WTC11 (cell line): Measurements from ENCODE around the gene TUBB2B. TPM values are rescaled to one million over a fixed set of nuclear protein-coding genes. Genes with fewer than 3 reads are reported as not detected.

Source experiments
- ATAC-seq: fragments of 200-7000 bp; cut with Tn5 transposase; 2 replicates; pipeline ENCODE4 v1.10.0; 2021; ENCODE audit warnings: mild to moderate bottlenecking, moderate library complexity
- CTCF ChIA-PET: fragments of 300-600 bp; sonication (Branson Sonifier 250); formaldehyde crosslinking; loops from one replicate; lab custom pipeline; 2021; ENCODE audit warnings: antibody characterized with exemption; lab: Charles Lee
- POLR2A ChIA-PET: fragments of 350-600 bp; sonication (Branson Sonifier 250); formaldehyde crosslinking; loops from one replicate; lab custom pipeline; 2021; ENCODE audit warnings: antibody characterized with exemption; lab: Charles Lee
- DNase-seq: peaks from one replicate; pipeline ENCODE4 v3.0.0; 2021; ENCODE audit warnings: low spot score
- H3K27ac Mint-ChIP-seq: 2 replicates; pipeline ENCODE4 v1.8.0; 2021; ENCODE audit warnings: mixed read lengths
- H3K27me3 Mint-ChIP-seq: 2 replicates; pipeline ENCODE4 v1.8.0; 2021; ENCODE audit warnings: low read depth, mild to moderate bottlenecking, moderate library complexity, mixed read lengths
- H3K36me3 Mint-ChIP-seq: 2 replicates; pipeline ENCODE4 v1.8.0; 2021; ENCODE audit warnings: mixed read lengths
- H3K4me1 Mint-ChIP-seq: 2 replicates; pipeline ENCODE4 v1.8.0; 2022; ENCODE audit warnings: mixed read lengths
- H3K4me3 Mint-ChIP-seq: 2 replicates; pipeline ENCODE4 v1.8.0; 2021; ENCODE audit warnings: mild to moderate bottlenecking, moderate library complexity, mixed read lengths
- H3K9me3 Mint-ChIP-seq: 2 replicates; pipeline ENCODE4 v1.8.0; 2021; ENCODE audit warnings: mixed read lengths
- CREB1 ChIP-seq: sonication (generic); formaldehyde crosslinking; IDR thresholded peaks from 2 replicates; pipeline ENCODE4 v1.8.0; 2023; ENCODE audit warnings: mild to moderate bottlenecking, missing genetic modification reagents
- E2F4 ChIP-seq: sonication (generic); formaldehyde crosslinking; IDR thresholded peaks from 2 replicates; pipeline ENCODE4 v1.8.1; 2022; ENCODE audit warnings: low read depth, mild to moderate bottlenecking, moderate library complexity, missing genetic modification reagents, borderline replicate concordance
- JUN ChIP-seq: sonication (generic); formaldehyde crosslinking; IDR thresholded peaks from 2 replicates; pipeline ENCODE4 v1.8.0; 2023; ENCODE audit warnings: mild to moderate bottlenecking, missing genetic modification reagents
- NR3C1 ChIP-seq: sonication (generic); formaldehyde crosslinking; conservative IDR thresholded peaks from 2 replicates; pipeline ENCODE4 v1.8.1; 2023; ENCODE audit warnings: low read depth, mild to moderate bottlenecking, missing genetic modification reagents
- PRDM15 ChIP-seq: sonication (generic); formaldehyde crosslinking; IDR thresholded peaks from 2 replicates; pipeline ENCODE4 v1.8.0; 2022; ENCODE audit warnings: missing genetic modification reagents
- TEAD4 ChIP-seq: sonication (generic); formaldehyde crosslinking; IDR thresholded peaks from 2 replicates; pipeline ENCODE4 v1.8.0; 2022; ENCODE audit warnings: mild to moderate bottlenecking, missing genetic modification reagents
- ZNF138 ChIP-seq: sonication (generic); formaldehyde crosslinking; conservative IDR thresholded peaks from 2 replicates; pipeline ENCODE4 v1.8.1; 2022; ENCODE audit warnings: mild to moderate bottlenecking, moderate library complexity, missing genetic modification reagents
- ZNF232 ChIP-seq: sonication (generic); formaldehyde crosslinking; IDR thresholded peaks from 2 replicates; pipeline ENCODE4 v1.8.0; 2022; ENCODE audit warnings: mild to moderate bottlenecking, missing genetic modification reagents
- ZNF263 ChIP-seq: sonication (generic); formaldehyde crosslinking; IDR thresholded peaks from 2 replicates; pipeline ENCODE4 v1.8.1; 2022; ENCODE audit warnings: low read depth, mild to moderate bottlenecking, moderate library complexity, missing genetic modification reagents
- ZNF423 ChIP-seq: fragments of 250-450 bp; sonication (Bioruptor Pico); IDR thresholded peaks from 2 replicates; pipeline ENCODE4 v2.1.2; 2022; ENCODE audit warnings: mild to moderate bottlenecking, moderate library complexity
- total RNA-seq: library from RNA; stranded (reverse); gene quantifications from 3 replicates; pipeline ENCODE4 v1.2.3, GENCODE V29; 2021
- TF ChIP-seq, protein P1 (sequence below): fragments of 250-450 bp; sonication (Bioruptor Pico); IDR thresholded peaks from 2 replicates; pipeline ENCODE4 v1.9.0; 2021; ENCODE audit warnings: mild to moderate bottlenecking
- TF ChIP-seq, protein P2 (sequence below): fragments of 200-600 bp; IDR thresholded peaks from 2 replicates; pipeline ENCODE4 v1.8.0; 2022; ENCODE audit warnings: antibody characterized with exemption
- TF ChIP-seq, protein P3 (sequence below): sonication (generic); formaldehyde crosslinking; IDR thresholded peaks from 2 replicates; pipeline ENCODE4 v1.8.0; 2023; ENCODE audit warnings: missing genetic modification reagents, mild to moderate bottlenecking, borderline replicate concordance

The TUBB2B gene
- total RNA-seq, 1 experiment from 2014 or later, result 591 TPM

DNA sequence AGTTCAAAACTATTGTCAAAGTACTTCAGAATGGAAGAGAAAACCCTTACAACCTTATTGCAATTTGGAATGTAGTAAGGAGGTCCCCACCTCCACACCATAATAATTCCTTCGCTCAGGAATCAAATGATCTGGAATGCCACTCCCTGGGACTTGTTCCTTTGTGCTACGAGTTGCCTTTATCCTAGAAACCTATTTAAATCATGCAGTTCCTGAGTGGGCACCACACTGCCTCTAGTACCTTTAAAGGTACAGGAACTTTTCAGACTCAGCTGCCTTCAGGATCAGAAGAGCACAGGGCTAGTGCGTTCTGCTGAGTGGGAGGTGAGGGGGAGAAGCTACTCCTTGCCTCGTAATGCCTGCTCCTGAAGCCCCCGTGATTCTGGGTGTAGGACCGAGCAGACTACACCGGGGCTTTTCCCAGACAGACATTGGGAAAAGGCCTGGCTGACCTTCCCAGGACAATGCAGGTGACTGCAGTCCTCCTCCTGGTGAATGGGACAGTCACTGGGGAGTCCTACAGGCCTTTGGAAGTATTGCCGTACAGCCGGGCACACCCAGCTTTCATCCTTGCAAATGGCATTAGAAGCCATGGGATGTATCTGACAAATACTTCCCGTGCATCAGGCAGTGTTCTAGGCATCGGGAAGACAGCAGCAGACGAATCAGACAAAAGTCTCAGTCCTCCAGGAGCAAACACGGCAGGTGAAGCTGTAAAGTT, 11.8 kb upstream of the TUBB2B start (continued):
- TF ChIP-seq JUN (CRISPR knock-in tag), result no peak
- TF ChIP-seq ZNF423 (CRISPR knock-in tag), result no peak

- ATAC-seq, result peak; percentile 31
- no peaks in the 10 kb centered on the region; the same call in 1 of the 2 replicates for H3K9me3 Mint-ChIP-seq
- H3K27me3 Mint-ChIP-seq, result peaks cover 3% of the 10 kb centered on the region
- no peaks in the 10 kb centered on the region for H3K36me3 Mint-ChIP-seq
- CTCF ChIA-PET, result interaction anchor here (0.6 to 5.5 kb wide), 7 partner anchors 9 to 112 kb away, joined by 3 to 66 read pairs (median 6); partner anchors contain the start of gene PSMG4
- POLR2A ChIA-PET, result no interaction called here
- no peak for DNase-seq
- no peak overlapping the region for H3K4me3 Mint-ChIP-seq
- no peak overlapping the region for H3K27ac Mint-ChIP-seq
- TF ChIP-seq TEAD4 (no peak), ZNF232 (CRISPR knock-in tag) (no peak), ZNF263 (CRISPR knock-in tag) (no peak), ZNF138 (CRISPR knock-in tag) (no peak), NR3C1 (CRISPR knock-in tag) (no peak), E2F4 (CRISPR knock-in tag) (no peak), PRDM15 (no peak), CREB1 (CRISPR knock-in tag) (no peak), ZNF423 (CRISPR knock-in tag) (no peak)
- TF ChIP-seq, protein P1, sequence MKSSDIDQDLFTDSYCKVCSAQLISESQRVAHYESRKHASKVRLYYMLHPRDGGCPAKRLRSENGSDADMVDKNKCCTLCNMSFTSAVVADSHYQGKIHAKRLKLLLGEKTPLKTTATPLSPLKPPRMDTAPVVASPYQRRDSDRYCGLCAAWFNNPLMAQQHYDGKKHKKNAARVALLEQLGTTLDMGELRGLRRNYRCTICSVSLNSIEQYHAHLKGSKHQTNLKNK (CRISPR knock-in tag), result no peak
- TF ChIP-seq, protein P2, sequence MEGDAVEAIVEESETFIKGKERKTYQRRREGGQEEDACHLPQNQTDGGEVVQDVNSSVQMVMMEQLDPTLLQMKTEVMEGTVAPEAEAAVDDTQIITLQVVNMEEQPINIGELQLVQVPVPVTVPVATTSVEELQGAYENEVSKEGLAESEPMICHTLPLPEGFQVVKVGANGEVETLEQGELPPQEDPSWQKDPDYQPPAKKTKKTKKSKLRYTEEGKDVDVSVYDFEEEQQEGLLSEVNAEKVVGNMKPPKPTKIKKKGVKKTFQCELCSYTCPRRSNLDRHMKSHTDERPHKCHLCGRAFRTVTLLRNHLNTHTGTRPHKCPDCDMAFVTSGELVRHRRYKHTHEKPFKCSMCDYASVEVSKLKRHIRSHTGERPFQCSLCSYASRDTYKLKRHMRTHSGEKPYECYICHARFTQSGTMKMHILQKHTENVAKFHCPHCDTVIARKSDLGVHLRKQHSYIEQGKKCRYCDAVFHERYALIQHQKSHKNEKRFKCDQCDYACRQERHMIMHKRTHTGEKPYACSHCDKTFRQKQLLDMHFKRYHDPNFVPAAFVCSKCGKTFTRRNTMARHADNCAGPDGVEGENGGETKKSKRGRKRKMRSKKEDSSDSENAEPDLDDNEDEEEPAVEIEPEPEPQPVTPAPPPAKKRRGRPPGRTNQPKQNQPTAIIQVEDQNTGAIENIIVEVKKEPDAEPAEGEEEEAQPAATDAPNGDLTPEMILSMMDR, result no peak
- TF ChIP-seq, protein P3, sequence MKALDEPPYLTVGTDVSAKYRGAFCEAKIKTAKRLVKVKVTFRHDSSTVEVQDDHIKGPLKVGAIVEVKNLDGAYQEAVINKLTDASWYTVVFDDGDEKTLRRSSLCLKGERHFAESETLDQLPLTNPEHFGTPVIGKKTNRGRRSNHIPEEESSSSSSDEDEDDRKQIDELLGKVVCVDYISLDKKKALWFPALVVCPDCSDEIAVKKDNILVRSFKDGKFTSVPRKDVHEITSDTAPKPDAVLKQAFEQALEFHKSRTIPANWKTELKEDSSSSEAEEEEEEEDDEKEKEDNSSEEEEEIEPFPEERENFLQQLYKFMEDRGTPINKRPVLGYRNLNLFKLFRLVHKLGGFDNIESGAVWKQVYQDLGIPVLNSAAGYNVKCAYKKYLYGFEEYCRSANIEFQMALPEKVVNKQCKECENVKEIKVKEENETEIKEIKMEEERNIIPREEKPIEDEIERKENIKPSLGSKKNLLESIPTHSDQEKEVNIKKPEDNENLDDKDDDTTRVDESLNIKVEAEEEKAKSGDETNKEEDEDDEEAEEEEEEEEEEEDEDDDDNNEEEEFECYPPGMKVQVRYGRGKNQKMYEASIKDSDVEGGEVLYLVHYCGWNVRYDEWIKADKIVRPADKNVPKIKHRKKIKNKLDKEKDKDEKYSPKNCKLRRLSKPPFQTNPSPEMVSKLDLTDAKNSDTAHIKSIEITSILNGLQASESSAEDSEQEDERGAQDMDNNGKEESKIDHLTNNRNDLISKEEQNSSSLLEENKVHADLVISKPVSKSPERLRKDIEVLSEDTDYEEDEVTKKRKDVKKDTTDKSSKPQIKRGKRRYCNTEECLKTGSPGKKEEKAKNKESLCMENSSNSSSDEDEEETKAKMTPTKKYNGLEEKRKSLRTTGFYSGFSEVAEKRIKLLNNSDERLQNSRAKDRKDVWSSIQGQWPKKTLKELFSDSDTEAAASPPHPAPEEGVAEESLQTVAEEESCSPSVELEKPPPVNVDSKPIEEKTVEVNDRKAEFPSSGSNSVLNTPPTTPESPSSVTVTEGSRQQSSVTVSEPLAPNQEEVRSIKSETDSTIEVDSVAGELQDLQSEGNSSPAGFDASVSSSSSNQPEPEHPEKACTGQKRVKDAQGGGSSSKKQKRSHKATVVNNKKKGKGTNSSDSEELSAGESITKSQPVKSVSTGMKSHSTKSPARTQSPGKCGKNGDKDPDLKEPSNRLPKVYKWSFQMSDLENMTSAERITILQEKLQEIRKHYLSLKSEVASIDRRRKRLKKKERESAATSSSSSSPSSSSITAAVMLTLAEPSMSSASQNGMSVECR, result no peak
- H3K4me1 Mint-ChIP-seq, result peaks cover 23% of the 10 kb centered on the region
Measured at GRCh38 chr6:3237761-3238662, 10.6 kb upstream of the TUBB2B start.
